ENCODE data around the gene ARHGEF17.

Gene ARHGEF17

DNA sequence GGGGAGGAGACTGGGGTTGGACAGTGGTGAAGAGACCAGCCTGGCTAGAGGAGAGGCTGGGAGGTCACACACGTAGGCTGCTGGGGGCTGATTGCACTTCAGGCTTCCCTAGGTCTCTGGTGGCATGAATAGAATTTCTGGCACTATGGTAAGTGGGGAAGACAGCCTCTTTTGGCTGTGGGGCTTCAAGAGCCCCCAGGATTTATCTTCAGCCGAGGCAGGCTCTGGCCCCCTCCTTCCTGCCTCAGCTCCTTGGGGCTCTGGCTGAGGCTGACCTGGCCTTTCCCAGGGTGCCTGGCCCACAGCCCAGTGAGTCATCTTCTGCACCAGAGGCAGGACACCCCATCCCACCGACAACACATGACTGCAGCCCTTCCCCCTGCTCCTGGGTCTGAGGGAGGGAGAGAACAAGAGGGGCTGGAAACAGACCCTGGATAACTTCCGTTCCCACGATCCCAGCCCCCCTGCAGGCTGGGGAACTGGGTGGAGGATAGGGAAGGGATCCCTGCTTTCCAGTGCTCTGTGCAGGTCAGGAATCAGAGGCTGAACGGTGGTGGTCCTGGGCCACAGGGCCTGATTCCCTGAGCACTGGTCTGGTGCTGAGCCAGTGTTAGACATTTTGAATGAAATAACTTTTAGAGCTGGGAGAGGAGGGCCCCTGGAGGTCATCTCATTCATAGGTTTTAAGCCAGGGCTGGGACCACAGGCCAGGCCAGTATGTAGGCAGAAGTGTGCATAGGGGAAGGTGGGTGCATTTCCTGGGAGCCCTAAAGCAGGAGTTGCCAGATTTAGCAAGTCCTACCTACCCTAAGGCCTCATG lies 26.5 kb downstream of the ARHGEF17 start:
- no peak for DNase-seq

DNA sequence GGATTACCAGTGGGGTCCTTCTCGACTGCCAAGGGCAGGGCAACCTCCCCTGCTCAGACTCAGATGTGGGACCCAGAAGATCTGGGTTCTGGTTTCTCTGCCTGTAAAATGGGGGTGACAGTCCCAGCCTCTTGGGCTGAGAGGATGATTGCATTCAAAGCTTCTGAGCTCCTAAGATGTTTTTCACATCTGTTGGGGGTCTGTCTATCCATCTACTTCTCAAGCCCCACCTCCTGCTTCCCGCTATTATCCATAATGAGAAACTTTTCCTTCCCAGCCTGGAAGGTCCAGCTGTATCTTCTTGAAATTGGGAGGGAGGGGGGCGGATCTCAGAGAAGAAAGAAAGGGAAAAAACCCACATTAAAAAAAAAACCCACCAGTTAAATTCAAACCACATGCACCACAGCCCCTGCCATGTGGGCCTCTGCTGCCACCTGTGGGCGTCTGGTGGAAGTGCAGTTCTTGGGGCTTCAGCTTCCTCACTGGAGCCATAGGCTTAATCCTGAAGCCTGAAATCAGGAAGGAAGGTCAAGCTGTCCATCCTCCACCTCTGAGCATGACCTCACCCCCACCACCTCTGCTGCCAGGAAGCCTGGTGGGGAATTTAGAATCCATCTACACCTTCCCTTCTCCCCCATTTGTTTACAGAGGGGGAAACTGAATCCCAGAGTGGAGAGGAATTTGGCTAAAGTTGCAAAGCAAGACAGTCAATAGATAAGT lies 27.3 kb downstream of the ARHGEF17 start:
- DNase-seq, result peak; percentile 69

DNA sequence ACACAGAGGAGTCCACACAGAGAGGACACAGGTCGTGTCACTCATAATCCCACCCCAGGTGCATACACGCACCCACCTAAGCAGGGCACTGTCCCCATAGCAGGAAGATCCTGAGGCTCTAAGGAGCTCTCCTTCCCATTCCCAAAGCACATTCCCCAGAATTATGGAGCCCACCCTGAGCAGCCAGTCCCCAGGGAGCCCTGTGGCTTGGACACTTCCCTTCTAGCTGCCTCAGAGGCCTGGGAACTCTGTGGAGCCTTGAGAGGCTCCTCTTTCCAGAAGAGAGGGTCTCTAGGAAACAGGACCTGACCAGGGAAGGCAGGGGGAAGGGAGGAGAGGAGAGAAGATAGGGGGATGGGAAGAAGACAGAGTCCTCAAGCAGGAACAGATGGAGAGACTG lies 29.8 kb downstream of the ARHGEF17 start:
- no peak for DNase-seq

DNA sequence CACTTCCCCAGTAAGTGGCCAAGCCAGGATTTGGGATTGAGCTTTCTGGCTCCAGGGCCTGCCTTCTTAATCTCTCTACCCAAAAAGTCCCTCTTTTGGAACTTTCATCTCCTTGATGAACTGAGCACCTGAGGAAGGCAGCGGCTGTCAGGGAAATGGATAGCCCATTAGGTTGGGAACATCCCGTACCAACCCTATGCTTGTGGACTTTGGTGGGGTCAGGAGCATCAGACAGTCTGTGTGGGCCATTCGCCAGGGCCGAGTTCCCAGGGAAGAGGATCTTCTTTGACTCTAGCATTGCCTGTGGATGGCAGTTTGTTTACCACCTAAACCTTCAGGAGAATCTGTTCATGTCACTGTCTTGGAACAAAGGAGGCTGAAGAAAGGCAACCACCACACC lies 30.2 kb downstream of the ARHGEF17 start:
- DNase-seq, result no peak

DNA sequence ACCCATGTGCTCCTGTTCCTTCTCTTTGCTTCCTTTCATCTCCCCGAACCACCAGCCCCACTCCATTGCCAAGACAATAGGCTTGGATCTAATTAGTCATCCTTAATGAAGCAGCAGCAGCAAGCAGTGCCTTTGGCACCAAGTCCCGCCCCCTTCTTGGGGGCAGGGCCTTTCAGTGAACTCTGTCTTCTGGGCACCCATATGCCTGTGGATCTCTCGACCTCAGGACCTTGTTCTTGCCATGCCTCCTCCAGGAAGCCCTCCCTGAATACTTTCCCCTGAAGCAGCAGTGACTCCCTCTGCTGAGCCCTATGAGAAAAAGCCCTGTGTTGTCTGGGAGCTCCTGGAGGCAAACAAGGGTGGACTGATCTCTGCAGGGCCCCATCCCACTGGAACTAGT lies 32.1 kb downstream of the ARHGEF17 start:
- no peak for DNase-seq

DNA sequence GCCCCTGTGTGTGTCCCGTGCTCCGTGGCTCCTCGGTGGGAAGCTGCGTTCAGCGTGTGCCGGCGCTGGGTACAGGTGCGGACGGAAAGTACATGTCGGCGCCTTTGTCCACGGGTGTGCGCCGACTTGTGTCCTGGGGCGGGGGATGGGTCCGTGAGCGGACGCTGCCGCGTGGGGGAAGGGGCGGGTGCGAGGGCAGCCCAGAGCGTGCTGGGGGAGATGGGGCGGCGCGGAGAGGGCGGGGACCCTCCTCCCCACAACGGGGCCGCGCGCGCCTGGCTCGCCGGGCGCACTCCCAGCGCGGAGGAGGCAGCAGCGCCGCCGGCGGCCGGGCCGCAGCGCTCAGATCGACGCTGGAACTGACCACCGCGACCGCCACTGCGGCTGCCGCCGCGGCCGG lies 34.6 kb downstream of the ARHGEF17 start:
- DNase-seq, result no peak

DNA sequence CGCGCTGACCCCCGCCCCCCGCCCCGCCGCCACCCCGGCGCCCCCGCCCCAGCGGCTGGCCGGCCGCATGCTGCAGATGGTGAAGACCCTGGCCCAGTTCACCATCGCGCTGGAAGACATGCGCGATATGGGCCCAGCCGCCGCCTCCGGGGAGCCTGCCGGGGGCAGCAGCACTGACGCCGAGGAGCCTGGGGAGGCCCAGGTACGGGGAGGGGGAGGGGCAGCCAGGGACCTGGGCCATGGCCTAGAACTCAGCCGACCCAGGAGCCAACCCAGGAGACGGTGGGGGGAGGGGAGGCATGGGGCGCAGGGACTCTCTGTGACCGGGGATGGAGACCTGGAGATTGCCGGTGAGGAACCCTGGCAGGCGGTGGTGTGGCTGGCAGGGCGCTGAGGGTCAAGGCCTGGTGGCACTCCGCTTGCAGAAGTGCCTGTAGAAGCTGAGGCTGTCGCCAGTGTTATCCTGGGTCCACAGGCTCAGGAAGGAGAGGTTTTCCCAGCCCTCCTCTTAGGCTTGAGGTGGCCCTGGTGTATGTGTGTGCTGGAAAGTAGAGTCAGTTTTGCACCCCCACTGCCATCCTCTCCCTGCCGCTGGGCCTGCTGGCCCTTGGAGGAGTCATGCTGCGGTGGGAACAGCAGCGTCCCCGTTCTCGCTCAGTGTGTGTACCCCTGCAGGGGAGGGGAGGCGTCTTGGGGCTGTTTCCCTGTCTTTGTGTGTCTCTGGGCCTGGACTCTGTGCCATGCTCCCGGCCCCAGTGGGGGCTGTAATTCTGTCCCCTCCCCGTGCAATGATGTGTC lies 35.2 kb downstream of the ARHGEF17 start:
- no peak for DNase-seq

DNA sequence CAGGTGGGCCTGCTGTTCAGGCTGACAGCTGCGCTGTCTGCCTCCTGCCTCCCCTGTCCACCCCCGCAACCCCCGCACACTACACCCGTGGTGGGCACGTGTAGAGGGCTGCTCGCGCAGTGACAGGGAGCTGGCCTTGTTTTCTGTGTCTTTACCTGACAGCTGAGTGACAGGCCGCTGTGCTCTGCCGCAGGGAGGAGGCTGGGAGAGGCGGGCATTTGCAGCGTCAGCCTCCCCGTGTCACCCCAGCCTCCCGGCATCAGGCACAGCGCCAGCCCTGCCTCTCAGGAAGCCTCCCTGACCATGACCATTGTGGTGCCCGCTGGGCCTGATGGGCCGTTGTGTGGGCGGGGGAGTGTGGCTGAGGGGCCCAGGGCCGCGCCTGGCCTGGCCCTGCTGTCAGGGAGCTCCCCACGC lies 36.1 kb downstream of the ARHGEF17 start:
- DNase-seq, result no peak

DNA sequence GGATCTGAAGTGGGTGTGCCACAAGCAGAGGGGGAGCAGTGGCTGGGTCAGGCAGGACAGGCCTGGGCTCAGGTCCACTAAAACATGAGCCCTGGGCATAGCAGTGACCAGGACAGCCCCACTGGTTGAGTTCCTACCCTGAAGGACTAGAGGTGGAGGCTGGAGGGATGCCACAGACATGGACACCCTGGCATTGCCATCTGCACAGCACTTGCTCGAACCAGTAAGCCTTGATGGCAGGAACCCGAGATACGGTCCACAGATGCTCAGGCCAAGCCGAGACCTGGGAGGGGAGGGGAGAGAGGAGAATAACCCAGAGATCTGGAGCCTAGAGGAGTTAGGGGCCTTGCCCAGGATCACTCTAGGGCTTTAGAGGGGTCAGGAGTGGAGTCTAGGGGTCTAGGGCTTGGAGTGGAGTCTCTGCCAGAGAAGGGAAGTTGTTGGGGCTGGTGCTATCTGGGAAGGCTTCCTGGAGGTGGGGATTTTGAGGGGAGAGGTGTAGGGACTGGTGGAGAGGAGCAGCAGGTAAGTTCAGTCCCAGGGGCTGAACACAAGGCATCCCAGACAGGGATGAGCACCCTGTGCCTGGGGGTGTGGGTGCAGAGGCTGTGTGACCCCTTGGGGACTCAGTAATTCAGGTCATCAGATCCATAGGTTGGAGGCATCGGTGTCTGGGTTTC lies 37.5 kb downstream of the ARHGEF17 start:
- no peak for DNase-seq

DNA sequence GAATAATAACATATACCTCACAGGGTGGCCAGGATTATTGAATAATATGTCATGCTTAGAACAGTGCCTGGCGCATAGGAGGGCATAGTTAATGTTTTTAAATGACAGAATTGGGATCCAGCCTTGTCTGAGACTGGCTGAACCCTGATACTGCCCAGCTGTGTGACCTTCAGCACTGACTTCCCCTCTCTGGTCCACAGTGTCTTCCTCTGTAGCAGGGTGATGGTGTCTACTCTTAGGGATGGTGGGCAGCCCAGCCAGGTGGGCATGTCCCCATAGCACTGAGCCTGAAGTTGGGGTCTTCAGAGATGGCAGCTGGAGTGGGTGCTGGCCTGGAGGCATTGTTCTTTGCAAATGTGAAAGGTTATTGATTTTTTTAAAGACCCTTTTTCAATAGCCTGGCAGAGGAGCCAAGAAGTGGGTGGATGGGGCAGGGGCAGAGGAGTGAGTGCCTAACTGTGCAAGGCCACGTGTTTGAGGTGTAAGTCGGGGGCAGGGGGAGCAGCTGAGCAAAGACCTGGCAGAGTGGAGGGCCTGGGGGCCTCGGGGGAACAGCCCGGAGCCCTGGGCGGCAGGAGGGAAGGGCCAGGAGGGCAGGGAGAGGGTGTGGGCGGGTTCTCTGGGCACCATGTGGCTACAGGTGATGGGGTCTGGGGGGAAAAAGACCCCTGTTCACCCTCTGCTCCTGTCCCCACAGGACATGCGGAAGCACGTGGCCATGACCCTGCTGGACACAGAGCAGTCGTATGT lies 38.3 kb downstream of the ARHGEF17 start:
- no peak for DNase-seq

DNA sequence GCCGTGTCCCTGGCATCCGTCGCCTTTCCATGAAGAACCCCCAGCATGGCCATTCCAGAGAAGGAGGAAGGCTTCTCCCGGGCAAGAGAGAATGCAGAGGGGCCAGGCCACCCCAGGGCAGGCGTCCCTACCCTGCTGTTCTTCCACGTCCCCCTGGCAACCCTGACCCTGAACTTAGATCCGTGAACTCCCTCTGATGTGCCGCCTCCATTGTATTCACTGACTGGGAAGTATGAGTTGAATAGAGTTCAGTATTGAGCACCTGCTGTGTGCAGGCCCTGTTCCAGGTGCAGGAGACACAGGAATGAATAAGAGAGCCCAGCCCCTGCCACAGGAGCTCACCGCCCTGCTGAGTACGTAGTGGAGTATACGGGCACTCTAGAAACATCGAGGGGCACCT lies 39.0 kb downstream of the ARHGEF17 start:
- no peak for DNase-seq

DNA sequence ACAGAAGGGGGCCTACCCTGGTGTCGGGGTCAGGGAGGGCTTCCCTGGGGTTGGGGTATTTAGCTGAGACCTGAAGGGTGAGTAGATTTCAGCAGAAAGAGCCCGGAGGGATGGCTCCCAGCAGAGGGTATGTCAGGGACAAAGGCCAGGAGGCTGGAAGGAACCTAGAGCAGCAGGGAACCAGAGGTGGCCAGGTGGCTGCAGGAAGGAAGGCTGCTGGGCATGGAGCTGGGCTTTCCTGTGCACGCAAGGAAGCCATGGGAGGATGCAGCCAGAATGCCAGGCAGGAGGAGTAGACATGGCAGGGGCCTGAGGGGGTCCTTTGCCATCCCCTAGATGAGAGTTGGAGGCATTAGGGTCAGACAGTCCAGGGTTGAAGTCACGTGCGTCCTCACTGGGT lies 40.8 kb downstream of the ARHGEF17 start:
- DNase-seq, result no peak

DNA sequence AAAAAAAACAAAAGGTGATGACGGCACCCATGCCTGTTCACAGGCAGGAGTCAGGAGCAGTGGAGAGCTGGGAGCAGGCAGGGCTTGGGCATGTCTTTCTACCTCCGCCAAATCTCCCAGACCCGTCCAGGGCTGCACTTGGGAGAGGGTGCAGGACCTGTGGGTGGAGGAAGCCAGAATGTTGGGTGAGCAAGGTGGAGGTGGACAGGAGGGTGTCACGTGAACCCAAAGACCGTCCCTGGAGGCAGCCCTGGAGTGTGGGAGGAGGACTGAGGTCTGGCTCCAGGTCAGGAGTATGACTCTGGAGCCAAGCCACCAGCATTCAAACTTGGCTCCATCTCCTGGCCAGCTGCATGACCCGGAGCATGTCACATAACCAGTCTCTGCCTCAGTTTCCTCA lies 41.6 kb downstream of the ARHGEF17 start:
- DNase-seq, result no peak

DNA sequence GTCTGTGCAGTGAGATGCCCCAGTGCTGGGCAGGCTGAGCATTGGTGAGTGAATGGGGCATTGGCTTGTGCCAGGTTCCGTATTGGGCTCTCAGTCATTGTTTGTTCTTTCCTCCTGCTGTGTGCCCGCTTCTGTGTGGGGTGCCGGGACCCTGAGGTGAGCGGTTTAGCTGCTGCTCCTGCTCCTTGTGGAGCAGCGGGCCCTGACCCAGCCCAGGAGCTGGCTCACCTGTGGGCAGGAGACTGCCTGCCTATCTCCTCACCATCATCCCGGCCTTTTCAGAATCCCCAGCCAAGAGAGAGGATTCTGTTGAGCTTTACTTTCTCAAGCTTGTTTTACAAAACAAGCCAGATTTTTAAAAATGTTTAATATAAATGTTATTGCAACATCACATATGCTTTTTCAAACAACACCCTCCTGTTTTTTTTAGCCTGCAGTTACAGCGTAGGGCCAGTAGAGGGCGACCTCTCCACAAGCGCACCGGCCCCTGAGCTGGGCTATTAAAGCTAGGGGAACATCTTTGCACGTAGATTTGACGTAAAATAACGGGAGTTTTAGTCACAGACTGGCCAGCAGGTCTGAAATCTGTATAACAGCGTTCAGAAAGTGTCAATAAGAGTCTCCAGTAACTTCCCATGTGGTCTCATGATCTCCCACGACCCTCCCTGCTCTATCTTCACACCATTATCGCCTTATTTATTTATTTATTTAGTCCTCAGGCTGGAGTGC lies 43.0 kb downstream of the ARHGEF17 start:
- DNase-seq, result peak; percentile 64

DNA sequence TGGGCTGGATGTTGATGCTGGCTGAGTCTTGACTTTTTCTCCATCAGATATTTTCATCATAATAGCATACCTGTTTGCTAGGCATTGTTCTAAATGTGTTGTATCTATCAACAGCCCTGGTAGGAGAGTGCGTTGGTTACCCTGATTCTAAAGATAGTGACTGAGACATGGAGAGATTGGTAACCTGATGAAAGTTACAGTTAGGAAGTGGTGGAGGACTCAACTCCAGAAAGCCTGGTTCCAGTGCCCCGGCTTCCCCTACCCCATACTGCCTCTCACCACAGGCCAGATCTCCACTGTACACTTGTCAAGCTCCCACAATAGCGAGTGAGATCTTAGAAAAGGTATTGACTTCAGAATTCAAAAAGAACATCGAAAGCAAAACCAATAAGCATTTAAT lies 45.3 kb downstream of the ARHGEF17 start:
- no peak for DNase-seq

DNA sequence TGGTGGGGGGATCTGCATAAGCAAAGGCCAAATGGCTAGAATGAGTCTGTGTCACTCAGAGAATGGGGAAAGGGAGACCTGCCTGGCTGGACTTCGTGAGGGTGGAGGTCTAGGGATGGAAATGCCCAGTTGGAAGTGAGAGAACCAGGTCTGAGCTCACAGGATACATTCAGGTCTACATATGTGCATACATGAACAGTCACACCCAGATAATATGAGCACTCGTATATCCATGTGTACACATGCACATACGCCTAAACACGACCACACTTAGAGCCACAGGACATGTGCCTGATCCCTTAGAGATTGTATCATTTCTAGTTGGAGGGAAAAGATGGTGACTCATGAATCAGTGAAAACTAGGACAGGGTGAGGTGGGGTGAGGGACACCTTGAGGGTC lies 47.0 kb downstream of the ARHGEF17 start:
- DNase-seq, result no peak

DNA sequence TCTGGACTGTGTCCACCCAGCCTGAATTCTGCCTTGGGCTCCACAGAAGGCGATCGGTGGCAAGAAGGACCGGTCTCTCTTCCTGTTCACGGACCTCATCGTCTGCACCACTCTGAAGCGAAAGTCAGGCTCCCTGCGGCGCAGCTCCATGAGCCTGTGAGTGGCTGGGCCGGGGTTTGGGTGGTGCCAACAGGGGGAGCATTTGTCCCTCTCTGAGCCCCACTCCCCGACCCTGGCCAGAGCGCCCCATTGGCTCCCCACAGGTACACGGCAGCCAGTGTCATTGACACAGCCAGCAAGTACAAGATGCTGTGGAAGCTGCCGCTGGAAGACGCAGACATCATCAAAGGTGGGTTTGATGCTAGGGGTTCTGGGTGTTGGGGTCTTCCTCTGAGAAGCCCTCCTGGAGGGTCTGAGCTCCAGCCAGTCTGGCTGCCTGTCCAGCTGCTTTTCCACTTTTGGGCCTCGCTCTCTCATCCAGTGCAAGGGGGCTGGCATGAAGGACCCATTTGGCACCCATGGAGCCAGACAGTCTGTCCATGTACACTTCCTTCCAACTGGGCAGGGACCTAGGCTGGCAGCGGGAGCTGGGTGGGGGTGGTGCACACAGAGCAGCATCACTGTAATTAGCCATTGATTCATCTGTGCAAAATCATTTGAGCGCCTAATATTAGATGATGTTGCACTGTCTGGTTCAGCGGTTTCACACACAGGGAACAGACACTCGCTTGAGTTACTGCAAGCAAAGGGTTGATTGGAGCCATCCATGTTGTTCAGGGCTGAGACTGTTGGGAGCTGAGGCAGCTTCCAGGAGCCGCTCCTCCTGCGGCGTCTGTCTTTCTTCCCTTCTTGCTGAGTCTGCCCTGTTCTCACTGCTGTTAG lies 49.1 kb downstream of the ARHGEF17 start:
- DNase-seq, result no peak

DNA sequence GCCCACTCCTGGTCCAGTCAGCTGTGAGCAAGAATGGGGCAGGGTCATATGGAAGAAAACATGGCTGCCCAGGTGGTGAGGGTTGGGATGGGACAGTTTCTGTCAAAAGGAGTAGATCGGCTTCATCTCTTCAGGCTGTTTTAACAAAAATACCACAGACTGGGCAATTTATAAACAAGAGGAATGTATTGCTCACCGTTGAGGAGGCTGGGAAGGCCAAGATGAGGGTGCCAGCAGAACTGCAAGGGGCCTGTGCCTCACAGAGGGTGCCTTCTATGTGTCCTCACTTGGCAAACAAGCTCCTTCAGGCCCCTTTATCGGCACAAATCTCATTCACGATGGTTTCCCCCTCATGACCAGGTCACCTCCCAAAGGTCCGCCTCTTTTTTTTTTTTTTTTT lies 50.0 kb downstream of the ARHGEF17 start:
- DNase-seq, result no peak

DNA sequence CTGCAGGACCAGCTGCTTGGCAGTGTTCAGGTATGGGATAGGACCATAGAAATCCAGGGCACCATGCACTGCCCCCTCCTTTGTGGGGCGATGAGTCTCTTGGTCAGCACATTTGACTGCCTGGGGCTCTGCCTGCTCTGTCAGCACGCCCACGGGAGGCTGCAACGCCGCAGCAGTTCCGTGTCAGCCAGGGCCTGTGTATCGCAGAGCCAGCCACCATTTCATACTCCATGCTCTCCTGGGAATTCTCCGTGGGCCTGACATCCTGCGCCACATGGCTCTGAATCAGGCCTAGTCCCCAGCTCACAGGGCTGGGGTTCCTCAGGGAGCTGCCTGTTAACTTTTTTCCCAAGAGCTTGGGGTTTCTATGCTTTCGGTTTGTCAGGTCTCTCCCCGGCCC lies 51.3 kb downstream of the ARHGEF17 start:
- no peak for DNase-seq

DNA sequence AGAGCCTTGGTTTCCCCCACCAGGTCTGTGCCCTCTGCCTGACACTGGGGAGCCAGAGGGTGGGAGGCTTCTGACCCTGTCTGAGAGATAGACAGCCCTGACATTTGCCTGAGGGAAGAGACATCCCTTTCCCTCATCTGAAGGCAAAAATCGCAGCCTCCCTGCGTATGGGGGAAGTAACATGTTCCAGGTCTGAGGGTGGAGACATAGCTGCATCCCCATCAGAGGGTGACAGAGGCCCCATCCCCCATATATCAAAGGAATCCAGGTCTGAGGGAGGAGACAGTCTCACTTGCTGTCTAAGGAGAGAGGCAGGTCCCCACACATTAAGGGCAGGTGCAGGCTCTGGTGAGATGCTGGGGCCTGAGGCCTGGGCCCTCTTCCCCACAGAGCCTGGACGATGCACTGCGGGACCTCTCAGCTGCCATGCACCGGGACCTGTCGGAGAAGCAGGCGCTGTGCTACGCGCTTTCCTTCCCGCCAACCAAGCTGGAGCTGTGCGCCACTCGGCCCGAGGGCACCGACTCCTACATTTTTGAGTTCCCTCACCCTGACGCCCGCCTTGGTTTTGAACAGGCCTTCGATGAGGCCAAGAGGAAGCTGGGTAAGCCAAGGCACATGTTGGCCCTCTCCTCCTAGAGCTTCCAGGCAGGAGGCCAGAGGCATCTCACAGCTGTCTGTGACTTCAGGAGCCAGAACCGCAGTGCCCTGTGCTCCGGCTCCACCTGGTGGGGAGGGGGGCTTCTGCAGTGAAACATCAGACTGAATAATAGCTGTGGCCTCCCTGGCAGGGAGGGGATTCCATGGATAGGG lies 52.1 kb downstream of the ARHGEF17 start:
- no peak for DNase-seq
